HL-60/S4 treated with phorbol 12-myristate 13-acetate at 8.2 ng/mL for 4 days and 3 days (cell line): ENCODE results near the gene GPR150.
"Not testable (repeated sequence)": the region's sequence is repeated elsewhere in the genome, so short reads cannot be mapped to it uniquely, and the experiment has no call there.

Experiments
- in situ Hi-C: fragments of 300-500 bp; cut with MboI; formaldehyde crosslinking; loops from 2 replicates; pipeline ENCODE4 v1.15.0; 2022; ENCODE audit warnings: low sequenced_read_pairs

Gene GPR150

DNA sequence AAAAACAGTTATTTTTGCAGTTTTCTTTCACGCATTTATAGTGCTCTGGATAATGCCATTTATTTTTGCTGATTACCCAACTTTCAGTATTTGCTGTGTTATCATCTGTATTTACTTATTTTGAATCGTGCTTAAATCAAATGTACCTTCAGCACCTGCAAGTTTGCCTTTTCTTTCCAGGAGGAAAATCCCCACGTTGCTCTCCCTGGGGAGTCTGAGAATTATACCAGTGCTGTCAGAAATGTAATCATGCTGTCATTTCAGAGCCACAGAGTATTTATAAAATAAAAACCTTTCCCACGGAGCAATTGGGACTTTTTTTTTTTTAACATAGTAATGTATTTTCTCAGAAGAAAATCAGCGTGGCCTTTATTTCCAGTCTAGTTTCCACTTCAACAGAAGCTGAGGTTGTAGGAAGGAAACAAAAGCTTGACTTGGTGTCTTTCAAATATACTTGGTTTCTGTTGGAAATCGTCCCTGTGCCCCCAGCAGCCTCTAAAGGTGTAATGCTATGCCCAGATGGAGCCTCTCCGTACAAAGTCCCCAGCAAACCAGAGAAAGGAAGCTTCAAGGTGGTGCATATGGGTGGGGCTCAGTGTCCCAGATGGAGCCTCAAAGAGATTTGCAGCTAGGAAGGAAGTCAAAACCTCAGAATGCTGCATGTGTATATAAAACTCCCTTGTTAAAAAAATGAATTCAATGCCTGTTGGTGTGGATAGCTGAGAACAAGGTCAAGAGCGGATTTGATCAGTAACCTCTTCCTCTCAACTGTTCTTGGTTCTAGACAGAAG lies 2.1 kb downstream of the GPR150 start:
- in situ Hi-C loops = no loop called here

GRCh38 chr5:95623706-95624105 lies 3.8 kb downstream of the GPR150 start:
- in situ Hi-C loops = no loop called here

- in situ Hi-C loops = no loop called here
Observed at GRCh38 chr5:95624368-95624767, 4.5 kb downstream of the GPR150 start.

- in situ Hi-C loops = no loop called here
Observed at GRCh38 chr5:95626701-95627100, 6.8 kb downstream of the GPR150 start.

- in situ Hi-C loops = no loop called here
Observed at GRCh38 chr5:95627971-95628810, 8.3 kb downstream of the GPR150 start.

DNA sequence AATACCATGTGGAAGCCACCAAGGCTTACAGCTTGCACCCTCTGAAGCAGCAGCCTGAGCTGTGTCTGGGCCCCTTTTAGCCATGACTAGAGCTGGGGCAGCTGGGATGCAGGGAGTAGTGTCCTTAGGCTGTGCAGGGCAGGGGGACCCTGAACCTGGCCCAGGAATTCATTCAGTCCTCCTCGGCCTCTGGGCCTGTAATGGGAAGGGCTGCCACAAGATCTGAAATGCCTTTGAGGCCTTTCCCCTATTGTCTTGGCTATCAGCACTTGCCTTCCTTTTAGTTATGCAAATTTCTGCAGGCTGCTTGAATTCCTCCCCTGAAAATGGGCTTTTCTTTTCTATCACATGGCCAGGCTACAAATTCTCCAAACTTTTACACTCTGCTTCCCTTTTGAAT lies 9.0 kb downstream of the GPR150 start:
- in situ Hi-C loops = no loop called here

GRCh38 chr5:95630394-95630917 lies 10.6 kb downstream of the GPR150 start:
- in situ Hi-C loops = no loop called here

DNA sequence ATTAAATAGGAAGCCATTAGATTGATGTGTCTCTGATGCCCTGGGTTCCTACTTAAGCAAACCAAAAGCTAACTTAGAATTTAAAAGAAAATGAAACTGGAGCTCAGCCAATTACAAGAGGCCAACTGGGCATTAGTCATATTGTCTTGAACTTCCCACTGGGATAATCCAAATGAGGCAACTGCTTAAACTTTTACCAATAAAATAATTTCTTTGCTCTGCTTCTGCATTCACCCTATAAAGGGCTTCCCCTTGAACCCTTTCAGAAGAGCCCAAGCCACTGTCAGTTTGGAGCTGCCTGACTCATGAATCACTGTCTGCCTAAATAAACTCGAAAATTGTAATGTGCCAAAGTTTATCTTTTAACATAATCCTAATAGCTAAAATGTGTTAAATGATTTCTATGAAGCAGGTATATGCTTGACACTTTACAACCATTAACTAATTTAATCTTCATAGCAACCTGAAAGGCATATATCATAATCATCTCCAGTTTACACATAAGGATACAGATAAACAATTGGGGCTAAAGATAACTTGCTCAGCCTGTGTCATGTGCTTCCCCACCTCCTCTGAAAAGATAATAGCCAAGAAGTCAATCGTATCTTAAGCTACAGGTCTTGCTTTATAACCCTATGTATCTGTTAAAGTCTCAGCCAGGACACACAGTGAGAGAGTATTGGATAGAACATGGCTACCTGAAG lies 11.5 kb downstream of the GPR150 start:
- in situ Hi-C loops = no loop called here

- in situ Hi-C loops = no loop called here
Observed at GRCh38 chr5:95631991-95632675, 12.2 kb downstream of the GPR150 start.

DNA sequence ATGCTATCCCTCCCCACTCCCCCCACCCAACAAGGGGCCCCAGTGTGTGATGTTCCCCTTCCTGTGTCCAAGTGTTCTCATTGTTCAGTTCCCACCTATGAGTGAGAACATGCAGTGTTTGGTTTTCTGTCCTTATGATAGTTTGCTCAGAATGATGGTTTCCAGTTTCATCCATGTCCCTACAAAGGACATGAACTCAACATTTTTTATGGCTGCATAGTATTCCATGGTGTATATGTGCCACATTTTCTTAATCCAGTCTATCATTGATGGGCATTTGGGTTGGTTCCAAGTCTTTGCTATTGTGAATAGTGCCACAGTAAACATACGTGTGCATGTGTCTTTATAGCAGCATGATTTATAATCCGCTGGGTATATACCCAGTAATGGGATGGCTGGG lies 13.1 kb downstream of the GPR150 start:
- in situ Hi-C loops = not testable (repeated sequence)

GRCh38 chr5:95633671-95634070 lies 13.8 kb downstream of the GPR150 start:
- in situ Hi-C loops = no loop called here

DNA sequence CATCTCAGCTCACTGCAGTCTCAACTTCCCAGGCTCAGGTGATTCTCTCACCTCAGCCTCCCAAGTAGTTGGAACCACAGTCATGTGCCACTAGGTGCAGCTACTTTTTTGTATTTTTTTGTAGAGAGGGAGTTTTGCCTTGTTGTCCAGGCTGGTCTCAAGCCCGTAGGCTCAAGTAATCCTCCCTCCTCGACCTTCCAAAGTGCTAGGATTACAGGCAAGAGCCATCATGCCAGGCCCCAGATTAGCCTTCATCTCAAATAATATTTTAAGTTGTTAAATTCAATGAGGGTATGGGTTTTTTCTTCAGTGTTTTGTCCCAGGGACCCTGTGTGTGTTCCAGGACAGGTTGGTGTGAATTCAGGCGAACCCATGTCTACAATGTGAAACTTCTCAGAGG lies 14.2 kb downstream of the GPR150 start:
- in situ Hi-C loops = no loop called here

DNA sequence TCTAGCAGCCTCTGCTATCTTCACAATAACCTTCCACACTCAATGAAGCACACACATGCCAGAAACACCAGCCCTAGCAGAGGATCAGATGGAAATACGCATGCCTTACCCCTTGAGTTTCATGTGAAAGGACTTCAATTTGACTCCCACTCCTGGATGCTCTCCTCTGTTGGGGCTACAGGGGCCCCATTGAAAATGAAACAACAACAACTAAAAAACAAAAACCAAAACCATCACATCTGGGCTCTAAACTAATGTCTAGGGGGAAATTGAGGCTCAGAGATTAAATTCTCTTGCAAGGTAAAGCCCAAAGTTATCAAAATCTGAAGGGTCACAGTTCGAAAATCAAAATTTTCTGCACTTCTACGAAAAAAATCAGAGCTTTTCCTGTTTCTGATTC lies 18.7 kb downstream of the GPR150 start:
- in situ Hi-C loops = no loop called here

- in situ Hi-C loops = no loop called here
Observed at GRCh38 chr5:95641741-95642220, 21.9 kb downstream of the GPR150 start.

DNA sequence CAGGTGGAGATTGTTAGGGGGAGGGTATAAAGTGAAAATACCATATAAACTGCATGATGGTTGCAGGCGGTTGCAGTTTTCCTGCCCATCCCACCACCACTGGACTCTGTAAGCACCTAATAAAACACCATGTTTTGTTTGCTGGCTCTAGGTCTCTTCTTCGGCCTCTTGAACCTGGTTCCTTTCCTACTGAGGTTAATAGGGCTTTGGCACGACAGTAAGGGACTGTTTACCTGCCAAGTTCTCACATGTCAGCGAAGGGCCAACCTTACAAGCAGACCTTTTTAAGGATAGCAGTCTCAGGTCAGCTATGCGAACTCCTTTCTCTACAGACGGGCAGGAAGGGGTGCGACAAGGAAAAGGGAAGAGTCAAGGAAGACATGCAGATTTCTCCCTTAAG lies 23.3 kb downstream of the GPR150 start:
- in situ Hi-C loops = no loop called here

- in situ Hi-C loops = no loop called here
Observed at GRCh38 chr5:95644351-95645042, 24.6 kb downstream of the GPR150 start.

DNA sequence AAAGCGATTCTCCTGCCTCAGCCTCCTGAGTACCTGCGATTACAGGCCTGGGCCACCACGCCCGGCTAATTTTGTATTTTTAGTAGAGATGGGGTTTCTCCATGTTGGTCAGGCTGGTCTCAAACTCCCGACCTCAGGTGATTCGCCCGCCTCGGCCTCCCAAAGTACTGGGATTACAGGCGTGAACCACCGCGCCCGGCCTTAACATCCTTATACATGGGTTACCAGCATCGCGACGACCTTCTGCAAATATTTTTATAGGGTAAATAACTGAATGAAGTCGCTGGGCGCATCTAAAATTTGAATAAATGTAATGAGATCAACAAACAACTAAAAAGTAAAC lies 26.3 kb downstream of the GPR150 start:
- in situ Hi-C loops = not testable (repeated sequence)

- in situ Hi-C loops = no loop called here
Observed at GRCh38 chr5:95646569-95647431, 26.9 kb downstream of the GPR150 start, which contains the start of gene RFESD. Gene RFESD, plus strand, starts transcription at chr5:95646777. Its CDS starts 5,495 bp downstream, at chr5:95652272.
